Measurements from ENCODE around the gene DSCAML1. TPM values are rescaled to one million over a fixed set of nuclear protein-coding genes. Genes with fewer than 3 reads are reported as not detected.

Gene DSCAML1
- total RNA-seq, 4 donors from 2014 or later = 0.54 to 1.8 (median 0.99) TPM

- intact Hi-C loops (cut with DNase I) = no loop called here
- TF ChIP-seq CTCF (IDR thresholded peaks at IDR 0.05) (no peak), POLR2A (IDR thresholded peaks at IDR 0.05) (no peak)
- no peaks in the 10 kb centered on the region for H3K9me3 ChIP-seq
- 29 to 34% methylated on average over 6 of the region's 6 CpGs for WGBS, 2 donors
- no peaks in the 10 kb centered on the region for H3K36me3 ChIP-seq
- H3K27me3 ChIP-seq = no peaks in the 10 kb centered on the region
- H3K4me1 ChIP-seq = peaks cover 78 to 82% of the 10 kb centered on the region in 2 donors
- H3K27ac ChIP-seq = peak overlapping the region; percentile 62 to 92 (median 90)
- DNase-seq = peak; percentile 83
- H3K4me3 ChIP-seq (replicated peaks in 1 of 3) = no peak overlapping the region
Measured at GRCh38 chr11:117582433-117582832, 214.6 kb downstream of the DSCAML1 start.

- DNase-seq = peak; percentile 31 to 58
- Histone ChIP-seq H3K4me3 (replicated peaks in 1 of 3) (no peak overlapping the region), H3K4me1 (peaks cover 68% of the 10 kb centered on the region in 2 donors), H3K36me3 (no peaks in the 10 kb centered on the region), H3K9me3 (no peaks in the 10 kb centered on the region), H3K27me3 (no peaks in the 10 kb centered on the region), H3K27ac (peak overlapping the region; percentile 52 to 90 (median 62))
- intact Hi-C loops (cut with DNase I) = no loop called here
- WGBS, 2 donors = 30 to 58% methylated on average over 6 of the region's 6 CpGs
- TF ChIP-seq POLR2A (IDR thresholded peaks at IDR 0.05) = no peak
- TF ChIP-seq CTCF (IDR thresholded peaks at IDR 0.05) = no peak
Measured at GRCh38 chr11:117580866-117581265, 216.2 kb downstream of the DSCAML1 start.

GRCh38 chr11:117579161-117579560, 217.9 kb downstream of the DSCAML1 start:
- peak in 1 of 2 donors; percentile 15 for DNase-seq
- WGBS, 2 donors = 32 to 63% methylated on average over 2 of the region's 2 CpGs
- intact Hi-C loops (cut with DNase I) = no loop called here
- no peaks in the 10 kb centered on the region for H3K36me3 ChIP-seq
- no peak overlapping the region for H3K4me3 ChIP-seq (replicated peaks in 1 of 3)
- H3K27me3 ChIP-seq = no peaks in the 10 kb centered on the region
- TF ChIP-seq CTCF (IDR thresholded peaks at IDR 0.05) (no peak), POLR2A (IDR thresholded peaks at IDR 0.05) (no peak)
- no peaks in the 10 kb centered on the region for H3K9me3 ChIP-seq
- no peak overlapping the region for H3K27ac ChIP-seq
- H3K4me1 ChIP-seq = peaks cover 51 to 53% of the 10 kb centered on the region in 2 donors

GRCh38 chr11:117575856-117576255, 221.2 kb downstream of the DSCAML1 start:
- no peak for TF ChIP-seq CTCF (IDR thresholded peaks at IDR 0.05)
- no peak for TF ChIP-seq POLR2A (IDR thresholded peaks at IDR 0.05)
- no peak for DNase-seq
- peaks cover 18 to 22% of the 10 kb centered on the region in 2 donors for H3K4me1 ChIP-seq
- H3K27me3 ChIP-seq = no peaks in the 10 kb centered on the region
- no peak overlapping the region for H3K27ac ChIP-seq
- H3K9me3 ChIP-seq = no peaks in the 10 kb centered on the region
- H3K36me3 ChIP-seq = no peaks in the 10 kb centered on the region
- H3K4me3 ChIP-seq (replicated peaks in 1 of 3) = no peak overlapping the region
- intact Hi-C loops (cut with DNase I) = no loop called here
- 86 to 91% methylated on average over 4 of the region's 4 CpGs for WGBS, 2 donors

GRCh38 chr11:117574551-117574950, 222.5 kb downstream of the DSCAML1 start:
- intact Hi-C loops (cut with DNase I) = no loop called here
- 92 to 93% methylated on average over 3 of the region's 3 CpGs for WGBS, 2 donors
- H3K4me1 ChIP-seq = peaks cover 10 to 11% of the 10 kb centered on the region in 2 donors
- TF ChIP-seq POLR2A (IDR thresholded peaks at IDR 0.05) (no peak), CTCF (IDR thresholded peaks at IDR 0.05) (no peak)
- DNase-seq = no peak
- H3K9me3 ChIP-seq = no peaks in the 10 kb centered on the region
- H3K27me3 ChIP-seq = no peaks in the 10 kb centered on the region
- H3K4me3 ChIP-seq (replicated peaks in 1 of 3) = no peak overlapping the region
- H3K36me3 ChIP-seq = no peaks in the 10 kb centered on the region
- H3K27ac ChIP-seq = no peak overlapping the region
